GDM1 (cell line): ENCODE data around the gene LRP3.
"Not testable (repeated sequence)": the region's sequence is repeated elsewhere in the genome, so short reads cannot be mapped to it uniquely, and the experiment has no call there.

Source experiments
- DNase-seq: peaks from one replicate; lab custom pipeline; 2025; lab: John Stamatoyannopoulos, UW

The LRP3 gene

DNA sequence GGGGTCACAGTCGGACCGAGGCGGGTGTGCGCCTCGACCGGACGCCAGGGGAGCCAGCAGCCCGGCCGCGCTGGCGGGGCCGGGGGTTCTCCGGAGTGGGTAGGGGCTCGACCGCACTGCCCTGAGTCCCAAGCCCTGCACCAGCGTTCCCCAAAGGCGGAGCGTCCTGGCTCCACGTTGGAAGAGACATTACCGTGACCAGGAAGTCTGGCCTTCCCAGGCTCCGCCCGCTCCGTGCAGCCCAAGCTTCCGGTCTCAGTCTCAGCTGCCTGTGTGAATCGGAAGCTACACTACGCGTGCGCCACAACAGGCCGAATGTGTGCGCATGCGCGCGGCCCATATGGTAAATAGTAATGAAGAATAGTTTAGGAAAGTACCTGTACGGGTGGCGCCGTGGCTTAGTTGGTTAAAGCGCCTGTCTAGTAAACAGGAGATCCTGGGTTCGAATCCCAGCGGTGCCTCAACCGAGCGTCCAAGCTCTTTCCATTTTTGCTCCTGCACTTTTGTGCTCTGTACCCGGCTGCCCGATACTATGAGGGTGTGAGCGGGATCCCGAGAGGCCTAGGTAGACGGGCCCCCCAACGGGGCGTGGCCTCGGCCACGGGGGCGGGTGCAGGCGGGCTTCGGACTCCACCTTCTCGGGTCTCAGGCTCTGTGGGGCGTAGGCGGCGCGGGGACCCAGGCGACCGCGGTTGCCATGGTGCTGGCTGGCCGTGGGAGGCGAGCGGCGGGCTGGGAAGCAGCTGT lies 17.3 kb upstream of the LRP3 start:
- peak; percentile 99 for DNase-seq

GRCh38 chr19:33177417-33177979 lies 16.6 kb upstream of the LRP3 start:
- DNase-seq = no peak

DNA sequence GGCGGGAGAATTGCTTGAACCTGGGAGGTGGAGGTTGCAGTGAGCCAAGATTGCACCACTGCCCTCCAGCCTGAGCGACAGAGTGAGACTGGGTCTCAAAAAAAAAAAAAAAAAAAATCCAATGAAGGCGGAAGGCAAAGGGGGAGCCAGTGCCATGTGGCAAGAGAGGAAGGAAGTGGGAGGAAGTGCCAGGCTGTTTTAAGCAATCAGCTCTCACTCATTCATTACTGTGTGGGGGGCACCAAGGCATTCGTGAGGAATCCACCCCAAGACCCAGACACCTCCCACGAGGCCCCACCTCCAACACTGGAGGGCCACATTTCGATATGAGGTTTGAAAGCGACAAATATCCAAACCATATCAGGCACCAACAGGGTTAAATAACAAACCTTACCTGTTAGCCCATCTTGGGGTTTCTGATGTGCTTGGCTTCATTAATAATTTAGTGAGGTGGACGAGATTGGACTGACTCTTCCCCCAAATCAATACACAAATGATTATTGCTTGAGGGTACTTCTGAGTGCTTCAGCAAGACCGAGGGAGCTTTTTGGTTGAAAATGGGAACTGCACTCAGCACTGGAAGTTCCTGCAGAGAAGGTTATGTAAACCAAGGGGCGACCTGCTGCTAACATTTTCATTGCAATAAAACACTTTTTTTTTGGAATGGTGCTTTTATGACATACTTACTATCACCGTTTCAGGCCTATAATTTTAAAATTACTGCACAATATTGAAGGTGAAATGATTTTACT lies 7.5 kb upstream of the LRP3 start:
- peak; percentile 49 for DNase-seq

- no peak for DNase-seq
Observed at GRCh38 chr19:33187183-33187540, 7.0 kb upstream of the LRP3 start.

GRCh38 chr19:33189453-33189852 lies 4.7 kb upstream of the LRP3 start:
- no peak for DNase-seq

- DNase-seq = not testable (repeated sequence)
Observed at GRCh38 chr19:33191092-33191491, 3.0 kb upstream of the LRP3 start.

DNA sequence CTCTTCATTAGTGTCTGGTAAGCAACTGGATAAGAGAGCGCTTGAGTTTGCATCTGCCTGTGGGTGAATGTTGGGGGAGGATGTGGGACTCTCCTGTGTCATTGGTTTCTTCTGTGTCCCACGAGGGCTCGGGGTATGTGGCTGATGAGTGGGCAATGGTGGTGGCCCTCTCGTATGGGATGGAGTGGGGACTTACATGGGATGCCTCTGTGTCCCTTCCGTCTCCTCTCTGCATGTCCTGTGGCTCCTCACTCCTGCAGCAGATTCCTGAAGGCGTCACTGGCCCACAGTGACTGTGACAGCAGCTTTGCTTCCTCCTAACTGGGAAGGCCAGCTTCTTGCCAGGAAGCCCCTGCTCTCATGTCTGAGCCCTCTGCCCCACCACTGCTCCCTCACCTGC lies 2.6 kb upstream of the LRP3 start:
- DNase-seq = no peak

DNA sequence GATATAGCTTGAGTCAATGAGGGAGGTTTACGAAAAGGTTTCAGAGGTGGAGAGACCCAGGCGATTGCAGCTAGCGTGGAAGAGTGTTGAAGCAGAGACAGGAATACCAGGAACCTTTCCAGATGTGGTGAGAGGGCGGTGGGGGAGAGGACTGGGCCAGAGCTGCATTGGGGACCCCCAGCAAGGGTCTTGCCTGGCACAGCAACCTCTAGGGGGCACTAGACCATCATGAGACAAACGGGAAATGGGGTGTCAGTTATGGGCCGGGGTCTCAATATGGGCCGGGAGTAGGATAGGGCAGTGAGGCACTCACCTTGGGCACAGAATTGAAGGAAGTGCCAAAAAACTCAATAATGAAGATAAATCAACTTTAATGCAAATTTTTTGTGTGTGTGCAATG lies 2.1 kb upstream of the LRP3 start:
- no peak for DNase-seq

GRCh38 chr19:33193269-33193864 lies 763 bp upstream of the LRP3 start:
- no peak for DNase-seq

DNA sequence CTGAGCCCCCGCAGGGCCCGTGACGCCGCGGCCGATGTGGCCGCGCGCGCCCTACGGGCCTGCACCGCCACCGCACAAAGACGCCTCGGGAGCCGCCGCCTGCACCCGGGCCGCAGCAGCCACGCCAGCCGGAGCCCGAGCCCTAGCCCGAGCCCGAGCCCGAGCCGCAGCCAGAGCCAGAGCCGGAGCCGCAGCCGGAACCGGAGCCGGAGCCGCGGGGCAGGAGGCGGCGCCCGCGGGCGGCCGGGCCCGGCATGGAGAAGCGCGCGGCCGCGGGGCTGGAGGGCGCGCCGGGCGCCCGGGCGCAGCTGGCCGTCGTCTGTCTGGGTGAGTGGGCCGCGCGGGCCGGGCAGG lies 379 bp downstream of the LRP3 start:
- no peak for DNase-seq

DNA sequence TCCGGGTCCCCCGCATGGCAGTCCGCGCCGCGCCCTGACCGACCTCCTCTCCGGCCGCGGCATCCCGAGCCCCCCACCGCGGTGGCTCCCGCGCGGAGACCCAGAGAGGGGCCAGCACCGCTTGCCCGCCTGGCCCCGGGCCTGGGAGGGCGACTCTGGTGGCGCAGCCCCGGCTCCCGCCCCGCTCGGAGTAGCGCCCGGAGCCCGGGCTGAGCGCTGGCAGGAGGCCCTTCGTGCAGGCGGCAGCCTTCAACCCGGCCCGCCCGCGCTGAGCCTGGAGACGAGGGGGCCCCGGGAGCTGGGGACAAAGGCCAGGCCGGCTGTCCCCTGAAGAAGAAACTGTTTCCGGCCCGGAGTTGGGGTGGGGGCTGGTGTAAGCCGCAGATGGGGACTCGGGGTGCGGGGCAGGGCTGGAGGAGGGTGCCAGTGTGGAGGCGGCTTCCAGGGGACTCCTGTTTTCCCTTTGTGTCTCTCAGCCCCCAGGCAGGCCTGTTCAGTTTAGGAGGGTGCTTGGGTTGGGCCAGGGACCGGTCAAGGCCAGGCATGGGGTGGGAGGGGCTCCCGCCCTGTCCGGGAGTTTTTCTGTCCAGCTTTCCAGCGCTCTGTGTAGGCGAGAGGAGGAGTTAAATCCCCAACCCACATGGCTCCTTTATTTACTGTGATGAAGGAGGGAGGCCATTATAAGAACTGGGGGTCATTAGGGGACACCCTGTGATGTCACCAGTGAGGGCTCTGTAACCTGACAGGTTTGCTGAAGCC lies 935 bp downstream of the LRP3 start:
- no peak for DNase-seq

GRCh38 chr19:33195645-33196347 lies 1.7 kb downstream of the LRP3 start:
- DNase-seq = no peak

DNA sequence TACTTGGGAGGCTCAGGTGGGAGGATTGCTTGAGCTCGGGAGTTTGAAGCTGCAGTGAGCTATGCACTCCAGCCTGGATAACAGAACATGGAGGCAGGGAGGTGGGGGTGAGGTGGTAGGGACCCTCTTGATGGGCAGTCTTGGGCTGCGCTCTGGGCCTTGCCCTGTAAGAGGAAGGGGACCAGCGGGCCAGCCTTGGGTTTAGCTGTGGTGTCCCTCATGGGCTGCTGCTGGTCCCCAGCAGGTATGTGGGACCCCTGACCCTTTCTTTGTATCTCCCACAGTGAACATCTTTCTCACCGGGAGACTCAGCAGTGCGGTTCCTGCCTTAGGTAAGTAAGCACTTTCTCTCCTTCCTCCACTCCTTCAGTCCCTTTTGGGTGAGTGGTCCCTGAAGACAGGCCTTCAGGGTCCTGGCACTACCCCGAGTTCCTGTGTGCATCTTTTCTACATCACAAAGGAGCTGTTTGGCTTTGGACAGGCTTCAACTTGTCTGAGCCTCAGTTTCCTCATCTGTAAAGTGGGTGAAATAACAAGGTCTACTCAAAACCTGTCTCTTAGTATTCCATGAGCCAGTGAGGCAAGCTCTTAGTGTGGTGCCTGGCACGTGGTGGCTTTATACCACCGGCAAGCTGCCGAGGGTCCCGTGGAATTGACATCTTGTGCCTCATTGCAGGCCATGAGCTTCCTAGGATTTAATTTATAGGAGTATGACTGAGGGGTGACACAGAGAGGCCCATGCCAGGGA lies 2.5 kb downstream of the LRP3 start:
- DNase-seq = no peak

- DNase-seq = no peak
Observed at GRCh38 chr19:33197591-33198000, 3.5 kb downstream of the LRP3 start.

DNA sequence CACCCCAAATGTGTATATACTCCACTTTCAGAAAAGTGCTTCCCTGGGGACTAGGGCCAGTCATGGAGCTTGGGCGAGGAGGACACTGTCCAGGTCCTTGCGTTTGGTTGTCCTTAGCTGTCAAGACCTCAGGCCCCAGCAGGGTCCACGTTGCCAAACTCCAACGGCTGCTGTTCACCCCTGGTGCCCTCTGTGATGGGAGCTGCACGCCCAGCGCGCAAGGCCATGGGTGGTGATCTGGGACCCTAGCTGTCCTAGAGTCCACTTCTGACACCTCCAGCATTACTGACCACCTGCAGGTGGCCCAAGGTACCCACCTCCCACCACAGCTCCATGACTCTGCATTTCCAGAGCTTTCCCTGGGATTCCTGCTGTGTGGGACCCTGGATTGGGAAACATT lies 4.0 kb downstream of the LRP3 start:
- no peak for DNase-seq

DNA sequence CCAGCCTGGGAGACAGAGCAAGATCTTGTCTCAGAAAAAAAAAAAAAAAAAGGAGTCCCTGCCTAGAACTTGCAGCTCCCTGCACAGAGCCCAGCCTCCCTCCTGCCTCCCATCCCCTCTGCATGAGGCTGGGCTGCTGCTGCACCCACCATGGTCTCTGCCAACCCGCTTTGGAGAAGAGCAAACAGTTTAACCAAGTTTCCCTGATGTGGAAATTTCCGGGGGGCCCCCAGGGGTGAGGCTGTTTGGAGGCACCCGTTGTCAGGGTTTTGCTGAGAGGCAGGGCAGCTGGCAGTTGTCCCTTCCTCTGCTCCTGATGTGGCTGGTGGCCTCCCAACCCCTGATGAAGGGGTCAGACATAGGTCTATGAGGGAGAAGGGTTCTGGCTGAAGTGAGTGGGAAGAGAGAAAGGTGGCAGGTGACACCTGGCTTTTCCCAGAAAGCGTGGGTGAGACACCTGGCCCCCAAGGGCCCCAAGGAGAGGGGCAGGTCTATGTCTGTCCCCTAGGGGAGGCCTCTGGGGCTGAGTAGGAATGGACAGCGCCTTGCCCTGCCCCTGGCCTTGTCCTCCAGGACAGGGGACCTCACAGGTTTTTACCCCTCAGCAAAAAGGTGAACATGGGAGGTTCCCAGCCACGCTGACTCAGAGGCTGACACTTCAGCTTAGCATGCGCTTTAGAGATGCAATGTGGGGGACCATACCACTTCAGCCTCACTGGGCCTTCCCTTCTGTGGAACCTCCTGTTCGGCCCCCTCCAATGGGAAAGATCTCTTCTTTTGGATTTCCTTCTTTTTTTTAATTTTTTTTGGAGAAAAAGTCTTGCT lies 5.5 kb downstream of the LRP3 start:
- DNase-seq = no peak

DNA sequence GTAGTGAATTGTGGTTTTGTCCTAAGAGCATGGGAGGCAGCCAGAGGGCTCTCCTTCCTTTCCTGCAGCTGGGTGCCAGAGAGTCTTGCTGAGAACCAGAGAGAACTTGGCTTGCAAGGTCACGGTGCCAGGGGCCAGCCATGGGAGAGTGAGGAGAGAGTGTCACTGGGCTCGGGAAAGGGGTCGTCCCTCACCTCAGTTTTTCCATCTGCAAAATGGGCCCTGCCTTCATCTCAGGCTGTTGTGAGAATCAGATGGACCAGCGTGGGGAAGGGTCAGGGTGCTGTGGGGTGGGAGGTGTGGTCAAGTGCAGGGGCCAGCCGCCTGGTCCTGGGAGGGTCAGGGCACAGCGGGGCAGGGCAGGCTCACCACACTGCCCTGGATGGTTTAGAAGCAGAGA lies 7.3 kb downstream of the LRP3 start:
- DNase-seq = no peak

- no peak for DNase-seq
Observed at GRCh38 chr19:33201886-33202545, 7.9 kb downstream of the LRP3 start.
